ENCODE results near the gene RND3.

The RND3 gene

DNA sequence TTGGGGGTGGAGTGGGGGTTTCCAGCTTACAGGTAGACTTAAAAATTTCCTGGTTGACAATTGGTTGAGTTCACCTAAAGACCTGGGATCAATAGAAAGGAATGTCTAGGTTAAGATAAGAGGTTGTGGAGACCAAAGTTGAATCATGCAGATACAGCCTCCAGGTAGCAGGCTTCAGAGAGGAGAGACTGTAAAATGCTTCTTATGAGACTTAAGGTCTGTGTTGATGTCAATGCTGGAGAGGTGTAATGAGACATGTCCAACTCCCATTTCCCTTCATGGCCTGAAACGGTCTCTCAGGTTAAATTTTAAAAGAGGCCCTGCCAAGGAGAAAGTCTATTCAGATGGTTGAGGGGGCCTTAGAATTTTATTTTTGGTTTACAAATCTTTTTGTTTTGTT, 38.5 kb upstream of the RND3 start:
- TF ChIP-seq PAX5 (IDR thresholded peaks at IDR 0.05; ENCODE audit: insufficient read depth, low read length, severe bottlenecking) (no peak), POLR2A (IDR thresholded peaks at IDR 0.05; ENCODE audit: low read depth, low read length) (no peak), POU2F2 (IDR thresholded peaks at IDR 0.05; ENCODE audit: low read depth, low read length) (no peak), POLR2AphosphoS5 (IDR thresholded peaks at IDR 0.05; ENCODE audit: low read depth, low read length) (no peak), SPI1 (IDR thresholded peaks at IDR 0.05; ENCODE audit: low read depth, low read length) (no peak), TAF1 (IDR thresholded peaks at IDR 0.05; ENCODE audit: low read depth, low read length) (no peak)
- no peak for FAIRE-seq

DNA sequence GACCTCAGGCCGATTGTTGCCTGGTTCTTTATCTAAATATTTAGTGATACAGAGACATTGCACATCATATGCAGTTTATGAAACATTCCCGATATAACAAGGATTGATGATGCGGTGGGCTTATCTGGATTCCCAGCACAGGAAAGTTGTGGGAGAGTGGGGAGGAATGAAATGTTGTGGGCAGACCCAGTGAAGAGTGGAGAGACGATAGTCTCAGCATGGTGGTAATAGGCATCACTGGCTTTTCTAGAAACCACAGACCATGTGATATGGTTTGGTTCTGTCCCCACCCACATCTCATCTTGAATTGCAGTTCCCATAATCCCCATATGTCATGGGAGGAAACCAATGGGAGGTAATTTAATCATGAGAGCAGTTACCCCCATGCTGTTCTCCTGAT, 34.8 kb upstream of the RND3 start:
- DNase-seq (ENCODE audit: insufficient read length, low spot score), result no peak
- no peak for TF ChIP-seq POU2F2 (IDR thresholded peaks at IDR 0.05; ENCODE audit: low read depth, low read length)
- TF ChIP-seq POLR2A (IDR thresholded peaks at IDR 0.05; ENCODE audit: low read depth, low read length), result no peak
- TF ChIP-seq PAX5 (IDR thresholded peaks at IDR 0.05; ENCODE audit: insufficient read depth, low read length, severe bottlenecking), result no peak
- no peak for TF ChIP-seq SPI1 (IDR thresholded peaks at IDR 0.05; ENCODE audit: low read depth, low read length)
- no peak for TF ChIP-seq TAF1 (IDR thresholded peaks at IDR 0.05; ENCODE audit: low read depth, low read length)
- no peak for TF ChIP-seq POLR2AphosphoS5 (IDR thresholded peaks at IDR 0.05; ENCODE audit: low read depth, low read length)
- no peak for FAIRE-seq

More for the DNA sequence above, 38.5 kb upstream of the RND3 start:
- DNase-seq (ENCODE audit: insufficient read length, low spot score), result no peak

DNA sequence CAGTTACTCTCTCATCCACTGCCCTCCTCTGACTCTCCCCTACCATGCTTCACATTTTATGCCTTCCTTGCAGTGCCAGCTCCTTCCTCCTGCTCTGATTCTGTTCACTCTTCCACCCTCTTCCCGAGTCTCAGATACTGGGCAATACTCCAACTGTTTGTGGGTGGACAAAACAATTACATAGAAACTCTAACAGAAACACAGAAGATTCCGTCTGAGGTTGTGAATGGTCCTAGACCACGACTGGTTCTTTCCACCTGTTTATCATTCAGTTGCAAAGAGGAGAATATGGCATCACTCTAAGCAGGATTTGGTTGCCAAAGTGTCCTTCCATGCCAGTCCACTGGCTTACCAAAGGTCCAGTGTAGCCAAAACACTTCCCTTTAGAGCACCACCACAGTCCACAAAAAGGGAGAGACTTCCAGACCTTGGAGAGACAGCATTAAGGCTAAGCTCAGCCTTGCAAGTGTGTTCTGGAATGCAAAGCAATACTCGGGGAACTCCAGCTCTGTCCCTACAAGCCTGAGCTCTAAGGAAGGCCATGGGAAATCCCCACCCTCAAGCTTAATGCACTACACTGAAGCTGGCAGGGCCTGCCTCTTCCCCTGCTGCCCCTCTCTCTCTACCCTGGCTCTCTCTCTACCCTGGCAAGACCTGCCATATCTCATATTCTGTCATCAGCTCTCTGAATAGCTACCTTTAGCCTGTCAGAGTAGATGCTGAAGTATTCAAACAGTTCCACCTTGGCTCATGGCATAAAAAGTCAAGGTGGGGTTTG, 33.6 kb upstream of the RND3 start:
- FAIRE-seq (no peak), DNase-seq (ENCODE audit: insufficient read length, low spot score) (no peak)
- TF ChIP-seq TAF1 (IDR thresholded peaks at IDR 0.05; ENCODE audit: low read depth, low read length), result no peak

DNA sequence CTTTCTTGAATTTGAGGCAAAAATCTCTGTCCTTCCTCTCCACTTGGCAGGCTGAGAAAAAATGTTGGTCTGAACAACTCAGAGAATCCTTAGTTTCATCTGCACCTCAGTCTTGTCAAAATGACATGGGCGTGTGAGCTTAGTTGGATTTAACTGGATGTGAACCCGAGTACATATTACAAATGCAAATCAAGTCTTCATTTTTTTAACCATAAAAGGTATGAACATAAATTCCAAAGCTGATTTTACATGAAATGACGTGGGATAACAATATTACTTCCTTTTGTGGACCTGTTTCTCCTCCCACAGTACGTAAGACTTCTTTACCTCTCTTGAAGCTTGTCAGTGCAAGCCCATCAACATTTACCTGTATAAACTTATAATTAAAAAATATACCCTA, 32.6 kb upstream of the RND3 start:
- FAIRE-seq (no peak), DNase-seq (ENCODE audit: insufficient read length, low spot score) (no peak)
- no peak for TF ChIP-seq SPI1 (IDR thresholded peaks at IDR 0.05; ENCODE audit: low read depth, low read length)
- TF ChIP-seq POLR2AphosphoS5 (IDR thresholded peaks at IDR 0.05; ENCODE audit: low read depth, low read length), result no peak
- no peak for TF ChIP-seq TAF1 (IDR thresholded peaks at IDR 0.05; ENCODE audit: low read depth, low read length)
- no peak for TF ChIP-seq PAX5 (IDR thresholded peaks at IDR 0.05; ENCODE audit: insufficient read depth, low read length, severe bottlenecking)

DNA sequence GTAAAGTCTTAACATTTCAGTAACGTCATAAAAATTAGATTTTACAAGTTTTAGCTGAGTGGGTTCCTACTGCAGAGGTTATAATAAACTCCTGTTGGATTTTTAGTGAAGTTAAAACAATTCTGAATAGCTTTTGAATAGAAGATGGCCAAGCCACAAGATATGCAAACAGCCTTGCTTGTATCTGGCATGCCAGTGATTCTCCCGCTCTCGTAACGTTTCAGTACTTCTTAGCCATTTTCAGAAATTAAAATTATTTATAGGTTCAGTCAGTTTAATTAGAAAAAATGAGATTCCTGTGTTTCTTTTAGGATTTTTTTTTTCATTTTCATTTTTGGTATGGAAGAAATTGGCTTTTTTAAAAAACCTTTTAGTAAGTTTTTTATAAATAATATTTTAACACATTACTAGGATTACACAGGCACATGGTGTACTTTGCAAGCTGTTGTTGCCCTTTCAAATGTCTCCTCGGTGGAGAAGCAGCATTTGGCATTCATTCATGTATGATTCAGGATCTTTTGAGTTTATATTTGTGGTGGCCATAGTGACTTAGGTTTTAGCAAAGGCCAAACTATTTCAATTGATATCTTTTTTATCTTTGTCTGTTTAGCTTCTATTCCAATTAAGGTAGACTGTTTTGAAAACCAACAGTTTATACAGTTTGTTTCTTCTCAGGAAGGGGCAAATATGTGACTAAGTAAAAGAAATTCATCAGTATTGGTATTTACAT, 30.6 kb upstream of the RND3 start:
- no peak for FAIRE-seq
- DNase-seq (ENCODE audit: insufficient read length, low spot score), result no peak
- TF ChIP-seq POLR2AphosphoS5 (IDR thresholded peaks at IDR 0.05; ENCODE audit: low read depth, low read length) (no peak), POU2F2 (IDR thresholded peaks at IDR 0.05; ENCODE audit: low read depth, low read length) (no peak), PAX5 (IDR thresholded peaks at IDR 0.05; ENCODE audit: insufficient read depth, low read length, severe bottlenecking) (no peak), TAF1 (IDR thresholded peaks at IDR 0.05; ENCODE audit: low read depth, low read length) (no peak), SPI1 (IDR thresholded peaks at IDR 0.05; ENCODE audit: low read depth, low read length) (no peak), POLR2A (IDR thresholded peaks at IDR 0.05; ENCODE audit: low read depth, low read length) (no peak)

DNA sequence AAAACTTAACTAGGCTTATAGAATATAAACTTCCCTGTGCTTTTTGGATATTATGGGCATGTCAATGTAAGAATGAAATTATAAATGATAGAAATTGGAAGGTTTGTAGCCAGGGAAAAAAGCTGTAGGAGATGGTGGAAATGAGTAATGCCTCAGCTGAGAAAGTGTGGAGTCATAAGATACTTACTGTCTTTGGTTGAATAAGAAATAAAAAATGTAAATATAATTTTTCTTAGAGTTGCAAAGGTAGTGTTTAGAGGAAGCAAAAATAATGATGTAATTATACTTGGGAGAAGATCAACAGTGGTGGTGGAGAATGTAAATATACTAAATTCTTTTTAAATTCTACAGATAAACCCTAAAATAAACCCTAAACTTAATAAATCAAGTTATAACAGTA, 26.2 kb upstream of the RND3 start:
- TF ChIP-seq POU2F2 (IDR thresholded peaks at IDR 0.05; ENCODE audit: low read depth, low read length) (no peak), SPI1 (IDR thresholded peaks at IDR 0.05; ENCODE audit: low read depth, low read length) (no peak), POLR2AphosphoS5 (IDR thresholded peaks at IDR 0.05; ENCODE audit: low read depth, low read length) (no peak), TAF1 (IDR thresholded peaks at IDR 0.05; ENCODE audit: low read depth, low read length) (no peak), POLR2A (IDR thresholded peaks at IDR 0.05; ENCODE audit: low read depth, low read length) (no peak), PAX5 (IDR thresholded peaks at IDR 0.05; ENCODE audit: insufficient read depth, low read length, severe bottlenecking) (no peak)
- FAIRE-seq (no peak), DNase-seq (ENCODE audit: insufficient read length, low spot score) (no peak)

DNA sequence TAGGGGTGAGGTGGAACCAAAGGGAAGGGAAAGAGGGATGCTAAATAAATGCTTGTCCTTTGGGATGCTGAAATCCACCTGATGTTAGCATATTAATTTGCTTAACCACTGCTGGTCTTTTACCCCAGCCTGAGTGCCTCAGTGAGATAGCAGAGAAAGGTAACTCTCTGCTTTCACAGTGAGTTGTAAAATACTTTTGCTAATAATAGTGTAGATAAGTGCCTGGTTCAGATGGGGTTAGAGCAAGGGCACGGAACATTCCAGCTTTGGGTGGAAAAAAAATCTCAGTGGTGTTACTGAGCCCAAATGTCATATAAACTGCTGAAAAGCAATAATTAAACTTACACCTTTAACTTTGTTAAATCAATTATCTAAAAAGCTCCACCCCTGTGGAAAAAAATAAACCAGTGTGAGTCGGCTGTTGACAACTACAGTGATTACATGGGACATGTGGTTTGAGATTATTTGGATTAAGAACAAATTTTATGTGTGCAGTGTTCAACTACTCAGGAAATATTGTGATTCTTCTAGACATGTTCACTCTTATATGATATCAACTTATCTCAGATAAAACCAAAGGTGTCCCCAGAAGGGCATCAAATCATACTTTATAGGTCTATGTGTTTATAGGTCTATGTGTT, 21.1 kb upstream of the RND3 start:
- FAIRE-seq, result no peak
- no peak for DNase-seq (ENCODE audit: insufficient read length, low spot score)
- TF ChIP-seq PAX5 (IDR thresholded peaks at IDR 0.05; ENCODE audit: insufficient read depth, low read length, severe bottlenecking) (no peak), POLR2AphosphoS5 (IDR thresholded peaks at IDR 0.05; ENCODE audit: low read depth, low read length) (no peak), POU2F2 (IDR thresholded peaks at IDR 0.05; ENCODE audit: low read depth, low read length) (no peak), POLR2A (IDR thresholded peaks at IDR 0.05; ENCODE audit: low read depth, low read length) (no peak), TAF1 (IDR thresholded peaks at IDR 0.05; ENCODE audit: low read depth, low read length) (no peak), SPI1 (IDR thresholded peaks at IDR 0.05; ENCODE audit: low read depth, low read length) (no peak)

DNA sequence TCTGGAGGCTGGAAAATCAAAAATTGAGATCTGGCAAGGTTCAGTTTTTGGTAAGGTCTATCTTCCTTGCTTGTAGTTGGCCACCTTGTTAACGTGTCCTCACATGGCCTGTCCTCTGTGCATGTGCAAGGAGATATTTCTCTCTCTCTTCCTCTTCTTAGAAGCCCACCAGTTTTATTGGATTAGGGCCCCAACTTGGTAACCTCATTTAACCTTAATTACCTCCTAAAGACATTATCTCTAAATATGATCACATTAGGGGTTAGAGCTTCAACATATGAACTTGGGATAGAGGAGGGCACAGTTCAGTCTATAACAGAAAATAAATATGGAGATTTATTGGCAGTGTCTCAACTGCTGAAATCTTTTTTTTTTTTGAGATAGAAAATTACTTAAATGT, 19.6 kb upstream of the RND3 start:
- DNase-seq (ENCODE audit: insufficient read length, low spot score), result no peak
- TF ChIP-seq TAF1 (IDR thresholded peaks at IDR 0.05; ENCODE audit: low read depth, low read length), result no peak
- no peak for TF ChIP-seq SPI1 (IDR thresholded peaks at IDR 0.05; ENCODE audit: low read depth, low read length)
- TF ChIP-seq POU2F2 (IDR thresholded peaks at IDR 0.05; ENCODE audit: low read depth, low read length), result no peak
- TF ChIP-seq POLR2AphosphoS5 (IDR thresholded peaks at IDR 0.05; ENCODE audit: low read depth, low read length), result no peak
- no peak for FAIRE-seq

DNA sequence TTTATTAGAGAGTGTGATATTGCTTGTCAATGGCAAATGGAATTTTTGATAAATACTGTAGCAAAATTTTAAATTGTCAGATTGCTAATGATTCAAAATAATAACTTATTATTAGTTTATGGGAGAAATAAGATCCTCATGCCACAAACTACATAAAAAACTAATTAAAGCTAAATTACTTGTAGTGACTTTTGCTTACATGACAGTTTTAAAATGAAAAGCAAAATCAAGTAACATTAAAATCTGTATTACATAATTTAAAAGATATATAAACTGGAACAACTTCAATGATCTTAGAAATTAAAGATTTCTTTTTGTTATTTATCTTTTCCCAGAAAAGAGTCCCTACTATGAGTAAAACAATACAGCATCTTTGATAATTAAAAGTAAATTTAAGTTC, 17.7 kb upstream of the RND3 start:
- no peak for FAIRE-seq

More for the DNA sequence above, 17.7 kb upstream of the RND3 start:
- no peak for DNase-seq (ENCODE audit: insufficient read length, low spot score)
- TF ChIP-seq POLR2A (IDR thresholded peaks at IDR 0.05; ENCODE audit: low read depth, low read length), result no peak
